ENCODE measurements around the gene KIF9.
"Not testable (repeated sequence)": the region's sequence is repeated elsewhere in the genome, so short reads cannot be mapped to it uniquely, and the experiment has no call there.

KIF9 gene

DNA sequence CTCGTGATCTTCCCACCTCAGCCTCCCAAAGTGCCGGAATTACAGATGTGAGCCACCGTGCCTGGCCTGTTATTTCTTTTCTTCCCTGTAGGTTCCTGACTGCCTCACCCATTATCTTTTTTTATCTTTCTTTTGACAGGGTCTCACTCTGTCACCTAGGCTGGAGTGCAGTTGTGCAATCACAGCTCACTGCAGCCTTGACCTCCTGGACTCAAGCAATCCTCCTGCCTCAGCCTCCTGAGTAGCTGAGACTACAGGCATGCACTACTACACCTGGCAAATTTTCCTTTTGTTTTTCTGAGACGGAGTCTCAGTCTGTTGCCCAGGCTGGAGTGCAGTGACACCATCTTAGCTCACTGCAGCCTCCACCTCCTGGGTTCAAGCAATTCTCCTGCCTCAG is 100.9 kb downstream of the KIF9 start:
- not testable (repeated sequence) for DNase-seq (ENCODE audit: low read depth in 2 of 2)

- DNase-seq (ENCODE audit: low read depth in 2 of 2): not testable (repeated sequence)
Measured at GRCh38 chr3:47180011-47180410, 102.6 kb downstream of the KIF9 start.
